Gastrocnemius medialis (tissue), 4 donors: ENCODE results near the gene ITIH1.

Source experiments
- POLR2A ChIP-seq, 2 donors: fragments of 450-650 bp; IDR thresholded peaks; one replicate each; pipeline ENCODE4 v1.6.1; 2017; ENCODE audit warnings: antibody characterized with exemption in 2 of 2, mild to moderate bottlenecking in 2 of 2, moderate library complexity in 2 of 2
- TF ChIP-seq, protein P1 (sequence below), 5 experiments: fragments of 450-650 bp in 3 of 5; fragments of 200-600 bp in 2 of 5; sonication (generic) in 2 of 5; IDR thresholded peaks in 4 of 5; conservative IDR thresholded peaks in 1 of 5; 1 replicate in 4 of 5; 2 replicates in 1 of 5; pipeline ENCODE4 v1.5.1; 2016 to 2019; ENCODE audit warnings: antibody characterized with exemption in 5 of 5, mild to moderate bottlenecking in 3 of 5, moderate library complexity in 3 of 5

GRCh38 chr3:52771702-52772101 is 5.7 kb upstream of the ITIH1 start:
- TF ChIP-seq POLR2A (IDR thresholded peaks at IDR 0.05) = no peak
- TF ChIP-seq, protein P1, sequence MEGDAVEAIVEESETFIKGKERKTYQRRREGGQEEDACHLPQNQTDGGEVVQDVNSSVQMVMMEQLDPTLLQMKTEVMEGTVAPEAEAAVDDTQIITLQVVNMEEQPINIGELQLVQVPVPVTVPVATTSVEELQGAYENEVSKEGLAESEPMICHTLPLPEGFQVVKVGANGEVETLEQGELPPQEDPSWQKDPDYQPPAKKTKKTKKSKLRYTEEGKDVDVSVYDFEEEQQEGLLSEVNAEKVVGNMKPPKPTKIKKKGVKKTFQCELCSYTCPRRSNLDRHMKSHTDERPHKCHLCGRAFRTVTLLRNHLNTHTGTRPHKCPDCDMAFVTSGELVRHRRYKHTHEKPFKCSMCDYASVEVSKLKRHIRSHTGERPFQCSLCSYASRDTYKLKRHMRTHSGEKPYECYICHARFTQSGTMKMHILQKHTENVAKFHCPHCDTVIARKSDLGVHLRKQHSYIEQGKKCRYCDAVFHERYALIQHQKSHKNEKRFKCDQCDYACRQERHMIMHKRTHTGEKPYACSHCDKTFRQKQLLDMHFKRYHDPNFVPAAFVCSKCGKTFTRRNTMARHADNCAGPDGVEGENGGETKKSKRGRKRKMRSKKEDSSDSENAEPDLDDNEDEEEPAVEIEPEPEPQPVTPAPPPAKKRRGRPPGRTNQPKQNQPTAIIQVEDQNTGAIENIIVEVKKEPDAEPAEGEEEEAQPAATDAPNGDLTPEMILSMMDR (IDR thresholded peaks at IDR 0.05 in 4 of 5, conservative IDR thresholded peaks at IDR 0.05 in 1 of 5) = no peak
